ENCODE results near the gene FAM185A.
"Not testable (repeated sequence)": the region's sequence is repeated elsewhere in the genome, so short reads cannot be mapped to it uniquely, and the experiment has no call there.

FAM185A gene

DNA sequence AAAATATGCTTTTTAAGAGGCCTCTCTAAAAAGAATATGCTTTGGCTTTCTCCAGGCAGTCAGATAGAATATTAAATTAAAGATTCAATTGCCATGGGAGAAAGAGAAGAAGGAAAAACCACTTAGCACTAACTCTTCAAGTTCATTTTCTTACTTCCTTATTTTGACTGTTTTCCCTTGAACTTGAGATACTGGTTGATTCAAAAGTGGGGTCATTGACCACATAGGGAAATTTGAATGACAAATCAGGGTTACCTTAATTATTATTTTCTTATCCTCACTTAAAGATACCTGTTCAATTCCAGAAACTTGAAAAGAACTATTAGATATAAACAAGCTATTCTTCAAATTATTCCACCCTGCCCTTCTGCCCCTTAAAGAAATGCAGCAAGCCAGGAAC, 27.4 kb downstream of the FAM185A start:
- DNase-seq (ENCODE audit: low read depth in 1 of 2, low spot score in 1 of 2): not testable (repeated sequence)

DNA sequence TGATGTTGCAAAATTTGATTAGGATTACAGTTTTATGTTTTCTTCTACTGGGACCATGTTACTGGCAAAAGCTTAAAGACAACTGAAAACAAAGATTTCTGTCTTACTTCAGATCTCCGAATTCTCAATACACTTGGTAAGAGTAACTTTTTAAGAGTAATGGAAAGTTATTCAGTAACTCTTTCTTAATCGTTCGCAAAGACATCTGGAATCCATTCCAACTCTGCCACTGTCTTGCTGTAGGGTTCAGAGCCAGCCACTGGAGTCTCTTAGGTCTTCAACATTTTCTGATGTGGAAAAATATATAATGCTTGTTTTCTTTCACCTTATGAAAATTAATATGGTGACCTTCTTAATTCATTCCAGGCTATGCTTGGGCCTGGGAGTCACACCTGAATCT, 29.9 kb downstream of the FAM185A start:
- DNase-seq (ENCODE audit: low read depth in 1 of 2, low spot score in 1 of 2): not testable (repeated sequence)

DNA sequence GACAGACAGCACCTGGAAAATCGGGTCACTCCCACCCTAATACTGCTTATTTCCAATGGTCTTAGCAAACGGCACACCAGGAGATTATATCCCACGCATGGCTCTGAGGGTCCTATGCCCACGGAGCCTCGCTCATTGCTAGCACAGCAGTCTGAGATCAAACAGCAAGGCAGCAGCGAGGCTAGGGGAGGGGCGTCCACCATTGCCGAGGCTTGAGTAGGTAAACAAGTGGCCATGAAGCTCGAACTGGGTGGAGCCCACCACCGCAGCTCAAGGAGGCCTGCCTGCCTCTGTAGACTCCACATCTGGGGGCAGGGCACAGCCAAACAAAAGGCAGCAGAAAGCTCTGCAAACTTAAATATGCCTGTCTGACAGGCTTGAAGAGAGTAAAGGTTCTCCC, 32.1 kb downstream of the FAM185A start:
- not testable (repeated sequence) for DNase-seq (ENCODE audit: low read depth in 1 of 2, low spot score in 1 of 2)

DNA sequence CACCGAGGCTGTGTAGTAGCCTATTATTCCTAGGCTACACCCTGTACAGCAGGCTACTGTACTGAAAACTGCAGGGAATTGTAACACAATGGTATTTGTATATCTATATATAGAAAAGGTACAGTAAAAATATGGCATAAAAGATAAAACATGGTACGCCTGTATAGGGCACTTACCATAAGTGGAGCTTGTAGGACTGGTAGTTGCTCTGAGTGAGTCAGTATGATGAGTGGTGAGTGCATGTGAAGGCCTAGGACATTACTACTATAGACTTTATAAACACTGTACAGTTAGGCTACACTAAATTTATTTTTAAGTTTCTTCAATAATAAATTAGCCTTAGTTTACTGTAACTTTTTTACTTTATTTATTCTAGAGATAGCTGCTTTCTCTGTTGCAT, 40.0 kb downstream of the FAM185A start:
- not testable (repeated sequence) for DNase-seq (ENCODE audit: low read depth in 1 of 2, low spot score in 1 of 2)

DNA sequence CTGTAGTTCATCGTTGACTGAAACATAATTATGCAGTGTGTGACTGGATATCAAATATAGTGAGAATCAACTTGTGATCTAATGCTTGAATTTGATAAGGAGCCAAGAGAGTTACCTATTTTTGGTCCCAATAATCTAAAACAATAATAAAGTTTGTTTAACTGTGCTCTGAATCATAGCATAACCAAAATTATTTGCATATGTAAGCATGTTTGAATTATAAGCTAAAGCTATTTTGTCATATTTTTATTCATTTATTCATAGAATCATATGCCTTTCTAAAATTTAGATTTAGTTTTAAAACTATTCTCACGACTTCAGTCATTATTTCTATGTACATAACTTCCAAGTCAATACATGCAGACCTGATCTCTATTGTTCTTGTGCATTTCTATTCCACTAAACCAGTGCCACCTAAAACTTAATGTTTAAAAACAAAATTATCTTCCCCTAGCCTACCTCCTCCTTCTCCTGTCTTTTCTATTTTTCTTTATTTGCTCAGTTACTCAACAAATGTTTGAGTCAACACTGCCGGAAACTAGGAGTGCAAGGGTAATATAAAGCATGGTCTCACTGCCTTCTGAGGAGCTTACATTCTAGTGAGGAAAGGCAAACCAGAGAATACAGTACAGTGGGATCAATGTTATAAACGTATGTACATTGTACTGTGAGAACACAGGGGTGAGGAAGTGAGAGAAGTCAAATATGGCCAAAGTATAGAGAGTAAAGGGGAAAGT, 41.7 kb downstream of the FAM185A start:
- DNase-seq (ENCODE audit: low read depth in 1 of 2, low spot score in 1 of 2): not testable (repeated sequence)

DNA sequence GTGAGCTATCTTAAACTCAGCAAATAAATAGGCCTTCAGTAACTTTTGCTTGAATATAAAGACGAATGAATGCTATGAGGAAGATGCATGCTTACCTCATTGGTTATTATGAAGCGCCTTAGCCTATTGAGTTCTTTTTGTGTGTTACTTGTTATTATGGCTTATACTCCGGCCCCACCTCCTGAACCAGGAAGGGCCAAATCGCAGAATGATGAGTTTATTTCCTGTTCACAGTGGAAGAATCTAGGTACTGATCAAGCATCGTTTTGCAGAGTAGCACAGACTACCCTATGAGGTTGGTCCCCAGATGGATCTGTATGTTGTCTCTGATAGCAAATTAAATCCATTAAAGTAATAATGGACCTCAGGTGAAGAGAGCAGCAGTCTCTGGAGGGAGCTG, 42.6 kb downstream of the FAM185A start:
- not testable (repeated sequence) for DNase-seq (ENCODE audit: low read depth in 1 of 2, low spot score in 1 of 2)

DNA sequence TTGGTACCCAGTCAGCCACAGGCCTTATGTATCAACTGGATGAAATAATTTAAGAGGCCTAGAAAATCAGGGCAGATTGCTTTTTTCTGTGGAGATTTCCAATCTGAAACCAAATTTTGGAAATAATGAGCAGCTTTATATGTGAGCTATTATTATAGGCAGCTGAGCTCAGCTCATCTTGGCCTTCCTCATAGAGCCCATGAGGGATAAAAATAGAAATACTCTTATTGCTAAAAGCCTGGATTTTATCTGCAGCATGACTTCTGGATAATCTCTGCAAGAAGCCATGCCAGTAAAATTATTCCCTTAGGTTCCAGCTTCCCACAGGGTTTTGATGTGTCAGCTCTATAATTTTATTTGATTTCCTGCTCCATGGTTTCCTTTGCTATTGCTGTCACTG, 43.0 kb downstream of the FAM185A start:
- not testable (repeated sequence) for DNase-seq (ENCODE audit: low read depth in 1 of 2, low spot score in 1 of 2)

DNA sequence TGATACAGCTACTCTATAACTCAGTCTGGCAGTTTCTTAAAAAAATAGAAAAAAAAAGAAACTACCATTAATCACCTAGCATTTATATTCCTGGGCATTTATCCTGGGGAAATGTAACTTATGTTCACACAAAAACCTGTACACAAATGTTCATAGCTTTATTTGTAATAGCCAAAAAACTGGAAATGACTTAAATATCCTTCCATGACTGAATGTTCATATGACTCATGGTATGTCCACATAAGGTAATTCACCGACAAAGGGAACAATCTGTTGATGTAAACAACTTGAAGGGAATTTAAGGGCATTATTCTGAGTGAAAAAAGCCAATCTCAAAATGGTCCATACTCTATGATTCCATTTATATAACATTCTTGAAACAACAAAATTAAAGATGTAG, 45.8 kb downstream of the FAM185A start:
- DNase-seq (ENCODE audit: low read depth in 1 of 2, low spot score in 1 of 2): not testable (repeated sequence)

DNA sequence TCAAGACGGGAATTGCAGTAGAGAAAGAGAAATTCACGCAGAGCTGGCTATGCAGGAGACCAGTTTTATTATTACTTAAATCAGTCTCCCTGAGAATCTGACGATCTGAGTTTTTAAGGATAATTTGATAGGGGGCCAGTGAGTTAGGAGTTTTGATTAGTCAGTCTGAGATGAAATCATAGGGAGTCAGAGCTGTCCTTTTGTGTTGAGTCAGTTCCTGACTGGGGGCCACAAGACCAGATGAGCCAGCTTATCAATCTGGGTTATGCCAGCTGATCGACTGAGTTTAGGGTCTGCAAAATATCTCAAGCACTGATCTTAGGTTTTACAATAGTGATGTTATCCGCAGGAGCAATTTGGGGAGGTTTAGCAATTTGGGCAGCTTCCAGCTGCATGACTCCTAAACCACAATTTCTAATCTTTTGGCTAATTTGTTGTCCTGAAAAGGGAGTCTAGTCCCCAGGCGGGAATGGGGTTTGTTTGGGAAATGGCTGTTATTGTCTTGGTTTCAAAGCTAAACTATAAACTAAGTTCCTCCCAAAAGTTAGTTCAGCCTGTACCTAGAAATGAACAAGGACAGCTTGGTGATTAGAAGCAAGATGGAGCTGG, 47.3 kb downstream of the FAM185A start:
- DNase-seq (ENCODE audit: low read depth in 1 of 2, low spot score in 1 of 2): not testable (repeated sequence)

DNA sequence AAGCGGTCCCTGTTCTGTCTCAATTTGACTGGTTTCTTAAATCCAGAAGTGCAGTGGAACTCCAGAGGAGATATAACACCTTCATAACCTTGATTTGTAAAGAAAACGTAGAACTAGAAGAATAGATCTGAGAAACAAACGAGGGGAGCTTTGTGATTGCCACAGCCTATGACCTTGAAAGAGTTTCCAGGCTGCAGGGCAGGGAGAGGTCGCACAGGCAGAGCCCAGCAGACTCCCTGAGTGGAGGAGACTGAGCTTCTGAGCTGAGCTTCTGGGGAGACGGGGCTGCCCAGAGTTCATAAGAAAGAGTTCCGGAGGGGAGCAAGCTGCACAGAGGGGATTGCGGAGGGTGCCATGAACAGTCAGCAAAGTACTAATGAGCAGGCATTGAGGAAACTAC, 57.8 kb downstream of the FAM185A start:
- DNase-seq (ENCODE audit: low read depth in 1 of 2, low spot score in 1 of 2): no peak

DNA sequence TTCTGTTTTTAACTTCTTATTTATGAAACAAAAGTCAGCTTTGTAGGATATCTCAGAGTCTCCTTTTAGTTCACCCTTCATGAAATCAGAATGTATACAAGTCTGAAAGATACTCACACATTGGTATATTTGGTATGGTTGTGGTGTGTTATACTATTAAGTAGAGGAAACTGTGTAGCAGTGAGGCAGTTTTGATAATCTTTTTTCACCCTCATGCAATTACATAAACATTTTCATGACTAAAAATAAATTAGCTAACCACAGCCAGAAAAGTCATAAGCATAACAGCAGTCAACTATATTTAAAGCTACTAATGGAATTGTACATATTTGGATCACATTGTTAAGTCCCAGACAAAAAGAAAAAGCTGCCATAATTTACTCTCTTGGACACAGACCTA, 62.1 kb downstream of the FAM185A start:
- no peak for DNase-seq (ENCODE audit: low read depth in 1 of 2, low spot score in 1 of 2)

DNA sequence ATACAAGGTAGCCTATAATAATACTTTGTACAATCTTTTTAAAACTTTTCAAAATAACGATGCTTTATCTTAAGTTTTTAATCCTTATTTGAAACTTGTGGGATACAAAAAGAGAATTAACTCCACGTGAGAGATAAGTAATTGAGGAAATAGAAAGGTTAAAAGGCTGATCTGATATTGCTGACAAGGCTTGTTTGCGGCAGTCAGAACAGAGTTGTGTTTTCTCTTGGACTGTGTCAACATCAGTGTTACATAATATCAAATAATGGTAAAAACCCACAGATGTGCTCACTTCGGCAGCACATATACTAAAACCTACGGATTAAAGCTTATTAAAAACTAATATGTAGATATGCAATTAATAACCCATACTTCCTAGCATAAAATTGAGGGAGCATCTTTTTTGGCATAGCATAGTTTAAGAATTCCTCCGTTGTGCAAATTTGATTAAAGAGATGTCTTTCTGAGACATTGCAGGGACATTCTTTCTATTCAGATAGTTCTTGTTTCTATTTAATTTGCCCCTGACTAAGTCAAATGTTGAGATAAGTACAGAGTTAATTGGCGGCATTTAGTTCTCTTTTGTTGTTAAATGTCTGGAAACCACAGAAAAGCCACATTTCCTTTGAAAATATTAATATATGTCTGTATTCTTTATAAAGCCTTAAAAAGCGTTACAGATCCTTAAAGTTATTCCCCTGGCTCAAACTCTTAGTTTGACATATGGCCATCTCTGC, 63.3 kb downstream of the FAM185A start:
- no peak for DNase-seq (ENCODE audit: low read depth in 1 of 2, low spot score in 1 of 2)

DNA sequence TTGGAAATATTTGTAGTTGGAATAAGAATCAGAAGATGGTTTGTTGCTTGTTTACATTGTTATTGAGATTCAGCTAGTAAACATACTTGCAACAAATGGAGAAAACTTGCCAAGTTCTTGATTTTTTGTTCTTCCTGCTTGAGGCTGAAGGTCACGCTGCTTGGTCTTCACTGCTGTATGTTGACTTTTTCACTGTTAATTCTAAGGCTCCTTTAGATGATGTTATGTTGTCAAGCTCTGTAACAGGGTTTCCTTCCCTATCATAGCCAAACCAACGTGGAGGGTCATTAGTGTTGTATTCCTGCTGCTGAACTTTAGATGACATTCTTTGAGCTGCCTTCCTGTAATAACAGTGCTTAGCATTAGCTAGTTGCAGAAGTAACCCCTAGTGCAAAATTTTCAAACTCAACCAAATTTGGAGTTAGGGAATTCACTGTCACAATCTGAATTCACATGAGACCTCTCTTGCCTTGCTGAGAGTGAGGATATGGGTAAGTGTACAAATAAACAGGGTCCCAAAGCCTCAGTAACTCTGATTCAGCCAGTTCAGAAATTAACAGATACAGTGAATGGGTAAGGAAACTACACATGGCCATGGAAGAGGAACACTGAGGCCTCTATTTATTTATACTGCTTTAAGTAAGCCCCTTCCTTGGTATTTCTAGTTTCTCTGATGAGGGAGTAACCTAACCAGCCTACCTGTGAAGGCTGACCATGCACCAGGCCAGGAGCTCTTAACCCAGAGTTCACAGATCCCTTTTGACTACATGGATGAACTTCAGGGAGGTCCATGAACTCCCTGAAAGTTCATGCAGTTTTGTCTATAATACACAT, 64.6 kb downstream of the FAM185A start:
- DNase-seq (ENCODE audit: low read depth in 1 of 2, low spot score in 1 of 2): no peak

DNA sequence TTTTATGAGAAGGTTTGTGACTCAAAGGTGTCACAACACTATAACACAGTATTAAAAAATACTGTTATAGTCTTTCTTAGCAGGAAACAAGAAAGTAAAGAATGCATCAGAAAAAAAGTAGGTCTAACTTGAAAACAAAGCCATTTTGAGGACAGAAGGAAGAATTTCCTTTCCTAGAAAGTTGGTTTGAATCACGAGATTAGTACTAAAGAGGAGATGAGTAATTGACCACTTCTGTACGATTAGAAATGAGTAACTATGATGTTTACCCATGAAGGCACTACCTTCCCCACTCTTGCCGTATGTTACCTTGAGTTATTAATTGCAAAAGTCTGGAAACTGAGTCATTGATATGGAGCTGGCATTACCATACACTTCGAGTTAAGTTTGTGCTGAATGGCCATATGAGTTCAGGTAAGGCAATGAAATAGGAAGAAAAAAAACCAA, 65.2 kb downstream of the FAM185A start:
- DNase-seq (ENCODE audit: low read depth in 1 of 2, low spot score in 1 of 2): no peak

DNA sequence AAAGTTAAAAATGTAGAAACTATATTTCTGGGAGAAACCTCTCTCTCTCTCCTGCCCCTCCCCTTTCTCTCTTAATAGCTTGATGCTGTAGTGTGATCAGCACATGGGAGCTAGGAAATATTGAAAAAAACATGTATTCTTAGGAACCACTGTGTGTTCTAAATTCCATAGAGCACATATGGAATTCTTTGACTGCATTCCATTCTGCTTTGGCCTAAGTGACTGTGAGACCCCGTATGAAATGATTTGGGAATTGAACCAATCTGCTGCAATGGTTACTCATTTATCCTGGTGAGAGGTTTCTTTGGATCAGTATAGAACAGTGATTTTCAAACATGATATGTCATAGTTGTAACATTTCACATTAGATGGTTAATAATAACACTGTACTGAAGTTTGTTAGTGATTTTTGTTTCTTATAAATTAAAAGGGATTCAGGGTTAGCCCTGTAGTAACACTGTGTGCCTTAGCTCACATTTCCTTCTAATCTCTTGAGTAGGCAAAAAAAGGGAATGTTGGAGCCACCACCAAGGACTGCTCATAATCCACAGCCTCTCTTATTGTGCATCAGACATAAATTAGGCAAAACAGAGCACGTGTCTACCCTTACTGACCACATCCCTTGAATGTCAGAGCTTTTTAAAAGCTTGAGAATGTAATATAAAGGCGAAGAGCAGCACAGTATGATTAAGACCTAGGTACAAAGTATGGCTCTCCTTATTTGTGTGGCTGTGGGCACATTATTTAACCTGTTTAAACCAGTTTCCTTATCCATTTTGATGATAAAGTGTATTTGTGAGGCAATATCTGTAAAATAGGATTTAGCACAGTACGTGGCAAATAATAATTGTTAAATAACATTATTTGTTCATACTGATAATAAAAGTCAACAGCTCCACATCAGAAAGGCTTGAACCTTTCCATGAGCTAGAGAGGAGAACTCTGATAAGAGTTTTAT, 69.1 kb downstream of the FAM185A start:
- DNase-seq (ENCODE audit: low read depth in 1 of 2, low spot score in 1 of 2): no peak

DNA sequence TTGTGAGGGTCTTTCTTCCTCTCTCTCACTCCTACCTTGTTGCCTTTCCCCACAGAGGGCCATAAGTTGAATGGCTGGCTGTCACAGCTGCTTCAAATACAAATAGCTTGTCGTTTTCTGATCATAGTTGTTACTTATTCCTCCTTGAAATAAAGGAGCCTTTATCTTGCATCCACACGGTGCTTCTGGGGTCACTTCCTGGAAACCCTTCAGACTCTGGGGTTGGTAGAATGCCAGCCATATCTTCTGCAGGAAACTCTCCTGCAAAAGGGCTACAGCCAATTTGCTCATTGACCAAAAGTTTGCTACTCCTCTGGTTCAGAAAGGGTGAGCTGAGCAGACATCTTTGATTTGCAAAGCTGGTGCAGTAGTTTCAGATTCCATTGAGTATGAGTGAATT, 70.4 kb downstream of the FAM185A start:
- no peak for DNase-seq (ENCODE audit: low read depth in 1 of 2, low spot score in 1 of 2)

DNA sequence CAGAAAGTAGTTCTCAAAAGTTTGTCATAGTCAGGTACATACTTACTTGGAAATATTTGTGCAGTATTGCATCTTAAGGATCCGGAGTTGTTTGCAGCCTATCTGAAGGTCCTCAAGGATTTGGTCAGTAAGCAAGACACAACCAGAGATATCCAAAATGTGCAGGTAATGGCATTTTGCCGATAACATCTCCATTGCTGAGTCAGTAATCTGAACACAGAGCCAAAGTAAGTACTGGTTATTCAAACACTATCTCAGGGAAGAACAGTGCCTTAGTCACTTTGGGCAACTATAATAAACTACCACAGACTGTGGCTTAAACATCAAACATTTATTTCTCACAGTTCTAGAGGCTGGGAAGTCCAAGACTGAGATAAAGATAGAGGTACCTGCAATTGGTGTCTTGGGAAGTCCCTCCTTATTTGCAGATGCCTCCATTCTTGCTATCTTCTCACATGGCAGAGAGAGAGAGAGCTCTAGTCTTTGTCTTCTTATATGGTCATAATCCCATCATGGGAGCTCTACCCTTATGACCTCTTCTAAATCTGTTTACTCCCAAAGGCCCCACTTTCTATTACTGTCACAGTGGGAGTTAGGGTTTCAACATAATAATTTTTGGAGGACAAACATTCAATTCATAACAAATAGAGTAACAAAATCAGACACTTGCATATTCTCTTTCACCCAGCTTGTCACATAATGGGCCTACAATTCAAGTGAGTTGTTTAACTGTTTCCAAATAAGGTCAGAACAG, 73.4 kb downstream of the FAM185A start:
- no peak for DNase-seq (ENCODE audit: low read depth in 1 of 2, low spot score in 1 of 2)

DNA sequence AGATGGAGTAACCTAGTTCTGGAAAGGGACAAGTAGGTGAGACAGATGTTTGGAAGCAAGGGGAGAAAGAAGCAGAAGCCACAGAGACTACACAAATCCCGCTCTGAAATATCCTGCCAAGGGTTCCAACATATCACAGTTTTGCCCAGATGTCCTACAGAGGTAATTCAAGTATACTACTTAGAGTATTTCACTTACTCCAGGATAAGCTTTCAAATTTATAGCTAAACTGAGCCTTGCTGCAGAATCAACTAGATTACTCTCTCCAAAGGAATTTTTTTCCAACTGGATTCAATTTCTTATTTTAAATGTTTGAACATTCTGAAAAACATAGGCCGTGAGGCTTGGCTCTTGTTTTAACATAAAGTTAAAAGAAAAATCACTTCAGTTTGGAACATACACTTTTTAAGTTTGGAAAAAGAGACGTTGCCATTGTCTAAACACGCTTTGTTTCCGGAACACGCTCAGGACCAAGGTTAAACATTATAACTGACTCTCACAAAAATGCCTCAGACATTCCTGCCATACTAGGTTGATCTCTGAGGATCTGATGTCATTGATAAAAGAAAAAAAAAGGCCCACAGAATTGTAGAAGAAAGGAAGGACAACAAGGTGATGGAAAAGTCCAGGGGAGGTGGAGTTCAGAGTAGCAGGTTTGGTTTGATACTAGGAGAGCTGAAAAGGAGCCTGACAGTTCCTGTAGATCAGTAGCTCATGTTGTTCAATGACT, 74.8 kb downstream of the FAM185A start:
- no peak for DNase-seq (ENCODE audit: low read depth in 1 of 2, low spot score in 1 of 2)

DNA sequence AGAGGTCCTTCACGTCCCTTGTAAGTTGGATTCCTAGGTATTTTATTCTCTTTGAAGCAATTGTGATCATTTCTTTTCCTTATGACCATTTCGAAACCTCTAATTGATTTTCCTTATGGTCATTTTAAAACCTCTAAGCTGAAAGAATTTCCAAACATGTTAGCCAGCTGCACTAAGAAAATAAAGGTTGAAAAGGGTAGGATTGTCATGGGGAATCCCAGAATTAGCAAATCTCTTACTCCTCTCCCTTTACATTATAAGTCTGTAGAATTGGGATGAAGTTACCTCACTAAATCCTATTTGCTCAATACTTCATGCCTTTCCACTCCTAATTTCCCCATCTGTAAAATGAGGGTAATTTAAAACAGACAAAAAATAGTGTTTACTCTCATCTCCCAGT, 79.5 kb downstream of the FAM185A start:
- no peak for DNase-seq (ENCODE audit: low read depth in 1 of 2, low spot score in 1 of 2)
